Measurements from ENCODE around the gene NTF4.

NTF4 gene

GRCh38 chr19:49019242-49019932 is 45.2 kb downstream of the NTF4 start:
- DNase-seq: peak; percentile 63 to 74

GRCh38 chr19:49018388-49019241 is 46.0 kb downstream of the NTF4 start:
- DNase-seq: peak in 1 of 2 donors; percentile 37

- peak; percentile 71 to 76 for DNase-seq
Measured at GRCh38 chr19:49017666-49018351, 46.8 kb downstream of the NTF4 start.

- no peak for DNase-seq
Measured at GRCh38 chr19:49017041-49017665, 47.5 kb downstream of the NTF4 start, which contains the start of gene LHB. LHB (minus strand) TSS chr19:49017091; CDS start chr19:49017081, 10 bp downstream.

- DNase-seq: no peak
Measured at GRCh38 chr19:49016067-49016839, 48.4 kb downstream of the NTF4 start.

- DNase-seq: no peak
Measured at GRCh38 chr19:49014870-49015255, 49.8 kb downstream of the NTF4 start.

GRCh38 chr19:49014123-49014869 is 50.3 kb downstream of the NTF4 start:
- no peak for DNase-seq

GRCh38 chr19:49011194-49011593 is 53.4 kb downstream of the NTF4 start:
- DNase-seq: no peak
